HG02852 (cell line): ENCODE data around the gene CXorf58.
"Not testable (repeated sequence)": the region's sequence is repeated elsewhere in the genome, so short reads cannot be mapped to it uniquely, and the experiment has no call there.

Experiments used
- ATAC-seq: cut with Tn5 transposase; IDR thresholded peaks from one replicate; pipeline ENCODE4 v1.9.1; 2021; ENCODE audit warnings: mild to moderate bottlenecking, moderate library complexity; ENCODE audit not compliant: unreplicated experiment

CXorf58 gene, protein sequence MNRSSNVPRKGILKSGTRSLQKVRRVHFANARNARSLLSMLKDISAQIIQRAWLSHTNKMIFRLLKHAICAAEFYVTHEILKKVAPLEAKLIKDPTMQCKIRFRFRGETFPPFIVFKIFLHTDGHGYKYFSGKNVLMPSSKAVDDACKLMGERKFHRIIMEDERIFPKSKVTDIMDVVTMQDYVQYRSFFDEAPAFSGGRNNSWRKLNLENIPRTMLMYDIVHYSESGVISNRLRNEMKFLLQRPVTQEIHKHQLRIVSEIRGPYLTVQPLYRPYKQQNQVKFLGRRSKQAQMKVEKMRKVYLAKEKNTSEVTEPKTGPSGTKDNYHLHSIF

DNA sequence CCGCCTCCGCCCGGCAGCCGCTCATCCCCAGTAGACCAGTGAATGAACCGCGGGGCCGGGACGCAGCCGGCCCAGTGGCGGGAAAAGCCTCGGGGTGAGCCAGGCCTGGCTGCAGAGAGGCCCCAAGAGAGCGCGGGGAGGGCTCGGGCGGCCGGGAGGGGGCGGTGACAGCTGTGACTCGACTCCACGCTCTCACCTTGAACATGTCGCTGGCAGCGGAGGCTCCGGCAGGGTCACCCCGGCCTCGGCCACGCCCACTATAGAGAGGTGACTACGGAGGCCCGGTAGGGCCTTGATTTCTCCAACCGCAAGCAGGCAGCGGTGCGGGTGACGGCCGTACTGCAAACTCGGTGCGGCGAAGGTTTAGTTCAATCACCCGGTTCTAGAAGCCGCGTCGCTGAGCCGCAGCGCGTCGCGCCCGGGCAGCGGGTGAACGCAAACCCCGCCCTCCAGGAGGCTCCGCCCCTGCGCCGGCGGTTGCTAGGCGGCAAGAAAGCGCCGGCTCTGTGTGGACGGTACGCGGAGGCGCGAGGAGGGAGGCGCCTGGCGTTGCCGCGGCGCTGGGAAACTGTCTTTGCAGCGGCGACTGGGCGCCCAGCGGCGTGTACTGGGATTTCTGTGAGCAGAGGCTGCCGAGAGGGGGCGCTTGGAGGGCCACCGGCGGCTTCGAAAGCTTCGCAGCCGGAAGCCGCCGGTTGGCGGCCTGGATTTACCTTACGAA lies at the start of gene CXorf58, which contains the start of gene APOO:
CXorf58 (plus strand) TSS at position 509 of the 721 bp plus-strand sequence. CDS start 2,297 bp downstream, outside the sequence.
APOO (minus strand) TSS at position 441 of the 721 bp plus-strand sequence; CDS start at position 205, 236 bp downstream.
- ATAC-seq, result peak; percentile 88

GRCh38 chrX:23859238-23859637 lies 48.6 kb upstream of the CXorf58 start:
- not testable (repeated sequence) for ATAC-seq

GRCh38 chrX:23861215-23861896 lies 46.5 kb upstream of the CXorf58 start:
- ATAC-seq, result no peak

- not testable (repeated sequence) for ATAC-seq
These were observed 45.9 kb upstream of the CXorf58 start for GRCh38 chrX:23861952-23862351.

GRCh38 chrX:23864742-23865326 lies 43.0 kb upstream of the CXorf58 start:
- ATAC-seq, result no peak

DNA sequence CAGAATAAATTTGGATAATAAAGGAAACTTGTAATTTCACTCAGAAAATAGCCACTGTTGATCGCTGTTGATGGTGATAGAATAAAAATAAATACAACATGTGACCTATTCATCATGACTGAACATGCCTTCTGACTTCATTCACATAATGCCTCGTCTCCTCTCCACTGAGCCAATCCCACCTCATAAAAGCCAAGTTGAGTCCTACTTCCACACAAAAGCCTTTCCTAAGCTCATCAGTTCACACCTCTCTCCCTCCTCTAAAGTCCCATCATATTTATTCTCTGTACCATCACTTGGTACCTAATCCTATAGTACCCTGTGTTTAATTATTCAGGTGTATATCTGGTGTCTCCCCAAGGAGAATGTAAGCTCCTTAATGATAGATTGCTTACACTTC lies 37.8 kb upstream of the CXorf58 start:
- ATAC-seq, result no peak

DNA sequence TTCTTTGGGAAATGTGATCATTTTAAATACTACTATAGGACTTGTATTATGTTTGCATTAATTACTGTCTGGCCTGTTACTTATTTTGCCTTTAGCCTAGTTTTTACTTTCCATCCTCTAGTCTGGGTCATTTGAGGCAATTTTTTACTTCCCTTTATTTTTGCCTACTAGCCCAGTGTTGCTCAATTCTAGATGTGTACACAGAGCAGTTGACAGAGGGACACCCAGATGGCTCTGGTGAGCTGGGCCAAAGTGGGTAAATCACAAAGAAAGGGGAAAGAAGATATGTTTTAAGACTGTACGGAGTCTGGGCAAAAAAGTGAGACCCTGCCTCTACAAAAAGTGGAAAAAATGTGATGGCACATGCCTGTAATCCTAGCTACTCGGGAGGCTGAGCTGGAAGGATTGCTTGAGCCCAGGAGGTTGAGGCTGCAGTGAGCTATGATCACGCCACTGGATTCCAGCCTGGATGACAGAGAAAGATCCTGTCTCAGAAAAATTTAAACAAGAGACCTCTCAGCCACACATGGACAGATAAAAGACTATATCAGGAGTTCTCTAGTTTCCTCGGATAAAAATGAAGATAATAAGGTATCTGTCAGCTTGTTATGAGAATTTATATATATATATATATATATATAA lies 35.8 kb upstream of the CXorf58 start:
- ATAC-seq, result no peak

- ATAC-seq, result no peak
These were observed 28.3 kb upstream of the CXorf58 start for GRCh38 chrX:23879380-23880090.

GRCh38 chrX:23883737-23884354 lies 24.0 kb upstream of the CXorf58 start:
- no peak for ATAC-seq

DNA sequence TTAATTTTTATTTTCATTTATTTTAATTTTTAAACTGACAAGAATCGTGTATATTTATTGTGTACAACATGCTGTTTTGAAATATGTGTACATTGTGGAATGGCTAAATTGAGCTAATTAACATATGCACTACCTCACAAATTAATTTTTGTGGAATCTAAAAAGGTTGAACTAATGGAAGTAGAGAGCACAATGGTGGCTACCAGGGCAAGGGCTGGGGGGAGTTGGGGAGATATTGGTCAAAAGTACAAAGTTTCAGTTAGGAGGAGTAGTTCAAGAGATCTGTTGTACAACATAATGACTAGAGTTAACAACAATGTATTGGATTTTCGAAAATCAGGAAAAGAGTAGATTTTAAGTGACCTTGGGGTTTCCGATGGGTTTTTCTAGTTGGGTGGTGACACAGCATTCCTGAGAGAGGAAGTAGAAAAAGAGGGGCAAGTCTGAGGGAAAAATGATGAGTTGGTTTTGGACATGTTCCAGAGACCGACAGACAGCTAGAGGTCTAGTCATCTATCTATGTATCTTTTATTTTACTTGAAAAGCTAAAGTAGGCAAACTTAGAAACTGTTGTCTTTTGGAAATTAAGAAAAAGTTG lies 23.3 kb upstream of the CXorf58 start:
- no peak for ATAC-seq

DNA sequence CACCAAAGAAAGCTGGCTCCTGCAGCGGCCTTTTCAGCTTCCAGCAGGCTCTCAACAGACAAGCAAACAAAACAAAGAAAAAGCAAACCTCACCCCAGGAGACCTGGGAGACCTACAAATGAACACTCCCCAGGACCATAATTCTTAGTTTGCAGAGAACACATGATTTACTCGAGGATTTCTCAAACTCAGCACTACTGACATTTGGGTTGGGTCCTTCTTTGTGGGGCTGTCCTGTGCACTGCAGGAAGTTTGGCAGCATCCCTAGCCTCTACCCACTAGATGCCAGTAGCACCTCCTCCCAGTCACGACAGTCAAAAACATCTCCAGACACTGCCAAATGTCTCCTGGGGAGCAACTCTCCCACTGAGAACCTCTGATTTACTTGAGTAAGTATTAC lies 22.0 kb upstream of the CXorf58 start:
- no peak for ATAC-seq

DNA sequence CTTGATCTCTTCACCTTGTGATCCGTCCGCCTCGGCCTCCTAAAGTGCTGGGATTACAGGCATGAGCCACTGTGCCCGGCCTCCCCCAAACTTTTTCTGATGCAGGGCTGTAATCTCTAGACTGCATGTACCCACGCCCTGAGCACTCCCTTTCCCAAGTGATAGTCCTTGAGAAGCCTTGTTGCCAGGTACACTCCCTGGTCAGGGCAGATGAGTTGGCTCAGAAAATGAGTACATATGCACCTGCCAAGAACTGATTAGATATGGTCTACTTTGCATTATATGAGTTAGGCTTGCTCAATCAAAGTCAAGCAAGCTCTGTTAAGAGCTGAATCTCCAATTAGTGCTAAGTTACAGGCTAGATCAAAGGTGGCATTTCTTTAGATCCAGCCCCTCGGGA lies 20.4 kb upstream of the CXorf58 start:
- ATAC-seq, result no peak

DNA sequence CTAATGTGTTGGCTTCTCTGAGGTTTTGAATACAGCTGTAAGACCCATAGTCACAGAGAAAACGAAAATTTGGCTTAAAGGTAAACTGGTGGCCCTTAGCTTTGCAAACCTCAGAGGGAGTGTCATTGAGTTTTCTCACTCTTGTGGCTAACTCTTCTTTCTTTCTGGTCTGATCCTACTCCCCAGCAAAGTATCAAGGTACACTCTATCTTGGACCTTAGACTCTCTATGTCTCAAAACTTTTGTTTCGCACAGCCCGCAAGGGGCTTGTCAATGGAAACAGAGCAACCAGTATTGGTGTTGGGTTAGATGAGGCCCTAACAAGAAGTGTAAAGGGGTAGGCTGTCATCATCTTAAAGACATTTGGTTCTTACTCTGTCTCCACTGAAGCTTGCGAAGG lies 19.9 kb upstream of the CXorf58 start:
- no peak for ATAC-seq

- no peak for ATAC-seq
These were observed 18.8 kb upstream of the CXorf58 start for GRCh38 chrX:23888887-23889501.

DNA sequence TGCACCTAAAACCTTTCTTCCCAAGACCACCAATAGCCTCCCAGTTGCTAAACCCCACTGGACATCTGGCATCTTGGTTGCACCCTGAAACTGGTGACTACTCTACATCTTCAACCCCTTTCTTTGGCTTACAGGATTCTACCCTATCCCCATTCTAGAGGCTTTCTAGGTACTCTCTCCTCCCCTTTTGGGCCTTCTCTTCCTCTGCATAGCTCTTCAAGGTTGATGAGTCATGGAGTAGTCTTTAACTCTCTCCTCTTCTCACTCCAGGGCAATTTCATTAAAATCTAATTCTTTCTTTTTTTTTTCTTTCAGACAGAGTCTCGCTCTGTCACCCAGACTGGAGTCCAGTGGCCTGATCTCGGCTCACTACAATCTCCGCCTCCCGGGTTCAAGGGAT lies 16.9 kb upstream of the CXorf58 start:
- no peak for ATAC-seq

DNA sequence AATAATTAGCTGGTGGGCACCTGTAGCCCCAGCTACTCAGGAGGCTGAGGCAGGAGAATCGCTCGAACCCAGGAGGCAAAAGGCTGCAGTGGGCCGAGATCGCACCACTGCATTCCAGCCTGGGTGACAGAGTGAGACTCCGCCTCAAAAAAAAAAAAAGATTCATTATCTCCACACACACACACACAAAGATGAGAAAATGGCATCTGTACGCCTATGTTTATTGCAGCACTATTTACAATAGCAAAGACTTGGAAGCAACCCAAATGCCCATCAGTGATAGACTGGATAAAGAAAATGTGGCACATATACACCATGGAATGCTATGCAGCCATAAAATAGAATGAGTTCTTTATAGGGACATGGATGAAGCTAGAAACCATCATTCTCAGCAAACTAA lies 12.8 kb upstream of the CXorf58 start:
- not testable (repeated sequence) for ATAC-seq

GRCh38 chrX:23896539-23896938 lies 11.3 kb upstream of the CXorf58 start:
- ATAC-seq, result not testable (repeated sequence)

- ATAC-seq, result no peak
These were observed 10.8 kb upstream of the CXorf58 start for GRCh38 chrX:23896981-23897380.
